ENCODE data around the gene NAA16. TPM values are rescaled to one million over a fixed set of nuclear protein-coding genes. Genes with fewer than 3 reads are reported as not detected.

Gene NAA16
- total RNA-seq, 6 experiments from 2014 or later, result 5.0 to 9.9 (median 7.6) TPM

Small RNAs within 50 kb of the gene (small RNA-seq; reads per million reads assigned to genes)
- gene RNU6-57P, result 0 reads per million in 2 experiments

Other genes with a start within 250 kb of the NAA16 start
- 1 to 10 TPM; 3.8 to 6.9 (median 4.6) TPM for gene WBP4, start 249.8 kb upstream of the NAA16 start, total RNA-seq
- 1 to 10 TPM; 2.3 to 4.7 (median 3.7) TPM for gene KBTBD6, start 178.5 kb upstream of the NAA16 start, total RNA-seq
- 1 to 10 TPM; 3.0 to 6.7 (median 5.5) TPM for gene KBTBD7, start 116.7 kb upstream of the NAA16 start, total RNA-seq
- gene MTRF1, start 47.7 kb upstream of the NAA16 start, total RNA-seq, result 10 to 100 TPM in 1 of 6 experiments, 1 to 10 TPM in 5; 6.0 to 10.5 (median 7.4) TPM
- gene RGCC, start 146.3 kb downstream of the NAA16 start, total RNA-seq, result 1 to 10 TPM in 3 of 6 experiments, under 1 TPM in 2, not detected in 1; 0.51 to 4.9 (median 2.3) TPM